Liver (tissue), 3 donors: ENCODE data around the gene MLLT3.

Experiments
- CTCF ChIP-seq: fragments of 150-350 bp; IDR thresholded peaks from 2 replicates; pipeline ENCODE4 v1.5.1; 2017; ENCODE audit warnings: improper control_type of control experiment, low read depth, low read length; ENCODE audit not compliant: missing input control
- GABPA ChIP-seq, 2 donors: IDR thresholded peaks in 1 of 2; conservative IDR thresholded peaks in 1 of 2; 2 replicates each; pipeline ENCODE4 v1.6.1; 2016; ENCODE audit warnings: antibody characterized with exemption in 2 of 2, mild to moderate bottlenecking in 1 of 2, moderate library complexity in 1 of 2
- NR2F2 ChIP-seq: IDR thresholded peaks from 2 replicates; pipeline ENCODE4 v1.6.1; 2016; ENCODE audit warnings: antibody characterized with exemption
- TAF1 ChIP-seq: conservative IDR thresholded peaks from 2 replicates; pipeline ENCODE4 v1.6.1; 2016; ENCODE audit warnings: antibody characterized with exemption, mild to moderate bottlenecking
- donor health status: healthy.
- donor health status: healthy.

DNA sequence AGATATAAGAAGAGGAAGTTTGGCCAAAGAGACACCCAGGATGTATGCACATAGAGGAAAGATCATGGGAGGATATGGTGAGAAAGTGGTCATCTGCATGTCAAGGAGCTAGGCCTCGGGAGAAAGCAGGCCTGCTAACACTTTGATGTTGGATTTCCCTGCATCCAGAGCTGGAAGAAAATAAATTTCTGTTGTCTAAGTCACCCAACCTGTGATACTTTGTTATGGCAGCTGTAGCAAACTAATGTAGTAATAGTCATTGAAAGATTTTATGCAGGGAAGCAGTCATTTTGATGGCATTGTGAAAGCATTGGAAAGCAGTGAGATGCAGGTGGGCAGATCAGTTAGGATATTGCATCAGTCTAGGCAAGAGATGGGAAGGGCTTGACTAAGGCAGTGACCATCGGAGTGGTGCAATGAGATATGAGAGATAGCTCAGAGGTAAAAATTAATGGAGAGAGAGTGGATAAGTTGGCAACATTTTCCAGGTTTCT, 37.2 kb upstream of the MLLT3 start:
- TF ChIP-seq TAF1 (no peak), CTCF (no peak), NR2F2 (no peak), GABPA (IDR thresholded peaks at IDR 0.05 in 1 of 2, conservative IDR thresholded peaks at IDR 0.05 in 1 of 2) (no peak)
